NCI-H446 treated with DMSO at 0.1 percent for 48 hours (cell line): Measurements from ENCODE around the gene OPRL1.
"Not testable (repeated sequence)": the region's sequence is repeated elsewhere in the genome, so short reads cannot be mapped to it uniquely, and the experiment has no call there.

Experiments used
- DNase-seq: peaks from one replicate; lab custom pipeline; 2025; lab: John Stamatoyannopoulos, UW

Gene OPRL1

GRCh38 chr20:64117432-64117777 is 37.5 kb downstream of the OPRL1 start:
- DNase-seq = not testable (repeated sequence)

GRCh38 chr20:64119301-64119680 is 39.4 kb downstream of the OPRL1 start:
- DNase-seq = no peak

- DNase-seq = no peak
Observed at GRCh38 chr20:64119681-64120341, 39.9 kb downstream of the OPRL1 start.

- no peak for DNase-seq
Observed at GRCh38 chr20:64121586-64121985, 41.7 kb downstream of the OPRL1 start.

- DNase-seq = not testable (repeated sequence)
Observed at GRCh38 chr20:64122927-64123326, 43.0 kb downstream of the OPRL1 start.

GRCh38 chr20:64123517-64123916 is 43.6 kb downstream of the OPRL1 start:
- DNase-seq = not testable (repeated sequence)

- no peak for DNase-seq
Observed at GRCh38 chr20:64129146-64129782, 49.4 kb downstream of the OPRL1 start.

- DNase-seq = no peak
Observed at GRCh38 chr20:64130271-64130670, 50.4 kb downstream of the OPRL1 start.

- DNase-seq = no peak
Observed at GRCh38 chr20:64130876-64131275, 51.0 kb downstream of the OPRL1 start.

- no peak for DNase-seq
Observed at GRCh38 chr20:64131406-64131805, 51.5 kb downstream of the OPRL1 start.

GRCh38 chr20:64133951-64134407 is 54.1 kb downstream of the OPRL1 start:
- no peak for DNase-seq

- not testable (repeated sequence) for DNase-seq
Observed at GRCh38 chr20:64134744-64135143, 54.9 kb downstream of the OPRL1 start.

- no peak for DNase-seq
Observed at GRCh38 chr20:64136004-64136710, 56.3 kb downstream of the OPRL1 start.

GRCh38 chr20:64137598-64138031 is 57.7 kb downstream of the OPRL1 start:
- no peak for DNase-seq

GRCh38 chr20:64138276-64138815 is 58.5 kb downstream of the OPRL1 start:
- DNase-seq = no peak

GRCh38 chr20:64139199-64140060 is 59.5 kb downstream of the OPRL1 start:
- no peak for DNase-seq

GRCh38 chr20:64140061-64140931 is 60.4 kb downstream of the OPRL1 start:
- DNase-seq = no peak

- no peak for DNase-seq
Observed at GRCh38 chr20:64140956-64141355, 61.1 kb downstream of the OPRL1 start.

- DNase-seq = no peak
Observed at GRCh38 chr20:64142590-64142989, 62.7 kb downstream of the OPRL1 start.

GRCh38 chr20:64143018-64143801 is 63.3 kb downstream of the OPRL1 start:
- DNase-seq = no peak
